HepG2 (cell line): ENCODE results near the gene FAM43A. TPM values are rescaled to one million over a fixed set of nuclear protein-coding genes. Genes with fewer than 3 reads are reported as not detected.

Experiments
- CCAR2 ChIP-seq: fragments of 200-400 bp; formaldehyde crosslinking; optimal IDR thresholded peaks from 2 replicates; pipeline ENCODE3; 2018; ENCODE audit warnings: low read depth, mild to moderate bottlenecking, low read length, moderate library complexity
- EEA1 ChIP-seq: sonication (generic); formaldehyde crosslinking; IDR thresholded peaks from 2 replicates; pipeline ENCODE4 v1.5.1; 2020; ENCODE audit warnings: mild to moderate bottlenecking, missing genetic modification reagents, borderline replicate concordance
- GLI4 ChIP-seq: sonication (generic); formaldehyde crosslinking; IDR thresholded peaks from 2 replicates; pipeline ENCODE4 v1.5.1; 2020; ENCODE audit warnings: missing genetic modification reagents, mild to moderate bottlenecking, moderate library complexity, borderline replicate concordance
- HDAC1 ChIP-seq: sonication (generic); formaldehyde crosslinking; IDR thresholded peaks from 2 replicates; pipeline ENCODE4 v1.5.1; 2020; ENCODE audit warnings: mild to moderate bottlenecking, missing genetic modification reagents
- HDAC6 ChIP-seq: fragments of 200-600 bp; sonication (generic); IDR thresholded peaks from 2 replicates; pipeline ENCODE4 v1.7.0; 2017; ENCODE audit warnings: mild to moderate bottlenecking, antibody characterized with exemption, low read length, low read depth
- KMT2A ChIP-seq: sonication (generic); formaldehyde crosslinking; IDR thresholded peaks from 2 replicates; pipeline ENCODE4 v1.4.0; 2020; ENCODE audit warnings: missing genetic modification reagents
- MEF2D ChIP-seq: sonication (generic); formaldehyde crosslinking; IDR thresholded peaks from 2 replicates; pipeline ENCODE4 v1.5.1; 2020; ENCODE audit warnings: mild to moderate bottlenecking, missing genetic modification reagents
- MEIS2 ChIP-seq: sonication (generic); formaldehyde crosslinking; IDR thresholded peaks from 2 replicates; pipeline ENCODE4 v1.9.0; 2021; ENCODE audit warnings: mild to moderate bottlenecking, missing genetic modification reagents
- ONECUT2 ChIP-seq: sonication (generic); formaldehyde crosslinking; IDR thresholded peaks from 2 replicates; pipeline ENCODE4 v1.4.0; 2020; ENCODE audit warnings: missing genetic modification reagents
- PAF1 ChIP-seq: IDR thresholded peaks from 2 replicates; pipeline ENCODE4 v1.6.1; 2016; ENCODE audit warnings: missing genetic modification reagents, missing compliant biosample characterization
- SCMH1 ChIP-seq: sonication (generic); formaldehyde crosslinking; IDR thresholded peaks from 2 replicates; pipeline ENCODE4 v1.9.0; 2021; ENCODE audit warnings: missing genetic modification reagents, mild to moderate bottlenecking, borderline replicate concordance
- SMARCC2 ChIP-seq: fragments of 450-650 bp; IDR thresholded peaks from 2 replicates; pipeline ENCODE4 v1.6.1; 2017; ENCODE audit warnings: antibody characterized with exemption, mild to moderate bottlenecking
- SPEN ChIP-seq: sonication (generic); formaldehyde crosslinking; IDR thresholded peaks from 2 replicates; pipeline ENCODE4 v1.5.1; 2020; ENCODE audit warnings: low read depth, mild to moderate bottlenecking, missing genetic modification reagents
- SRSF9 ChIP-seq: fragments of 200-400 bp; formaldehyde crosslinking; IDR thresholded peaks from 2 replicates; pipeline ENCODE4 v1.6.1; 2018; ENCODE audit warnings: borderline replicate concordance, mild to moderate bottlenecking, low read depth, low read length; ENCODE audit not compliant: insufficient read depth, poor library complexity, severe bottlenecking
- XRCC5 ChIP-seq: fragments of 200-400 bp; formaldehyde crosslinking; optimal IDR thresholded peaks from 2 replicates; pipeline ENCODE3; 2017; ENCODE audit warnings: mild to moderate bottlenecking, low read length
- ZFP41 ChIP-seq: sonication (generic); formaldehyde crosslinking; IDR thresholded peaks from 2 replicates; pipeline ENCODE4 v1.4.0; 2020; ENCODE audit warnings: mild to moderate bottlenecking, missing genetic modification reagents, borderline replicate concordance
- ZKSCAN5 ChIP-seq: sonication (generic); formaldehyde crosslinking; IDR thresholded peaks from 2 replicates; pipeline ENCODE4 v1.5.1; 2020; ENCODE audit warnings: mild to moderate bottlenecking, missing genetic modification reagents
- ZMYM3 ChIP-seq: sonication (generic); formaldehyde crosslinking; IDR thresholded peaks from 2 replicates; pipeline ENCODE4 v1.5.1; 2020; ENCODE audit warnings: mild to moderate bottlenecking, missing genetic modification reagents
- ZNF260 ChIP-seq: sonication (generic); formaldehyde crosslinking; IDR thresholded peaks from 2 replicates; pipeline ENCODE4 v1.4.0; 2020; ENCODE audit warnings: missing genetic modification reagents, low read depth, mild to moderate bottlenecking, borderline replicate concordance
- ZNF570 ChIP-seq: sonication (generic); formaldehyde crosslinking; IDR thresholded peaks from 2 replicates; pipeline ENCODE4 v1.4.0; 2020; ENCODE audit warnings: mild to moderate bottlenecking, missing genetic modification reagents, borderline replicate concordance
- ZNF777 ChIP-seq: sonication (generic); formaldehyde crosslinking; IDR thresholded peaks from 2 replicates; pipeline ENCODE4 v1.4.0; 2020; ENCODE audit warnings: missing genetic modification reagents
- ZNF792 ChIP-seq: IDR thresholded peaks from 2 replicates; pipeline ENCODE4 v1.6.1; 2016
- polyA plus RNA-seq, 8 experiments: library from polyadenylated mRNA; depleted of rRNA in 3 of 8; stranded (reverse) in 7 of 8; unstranded in 1 of 8; fragments of >200 nt; fragmentation: Illumina TruSeq in 4 of 8; extraction: Trizol in 4 of 8; gene quantifications; 2 replicates each; pipeline versions ENCODE4 v1.2.1 to v1.2.3, GENCODE V29; 2011 to 2016; ENCODE audit warnings: low read depth in 4 of 8, missing spikeins in 1 of 8, mixed read lengths in 1 of 8; ENCODE audit not compliant: insufficient read depth in 1 of 8
- total RNA-seq, 5 experiments: library from RNA; depleted of rRNA; stranded (reverse); fragments of >200 nt; fragmentation: Illumina TruSeq; extraction: Trizol; gene quantifications; 2 replicates each; pipeline ENCODE4 v1.2.3, GENCODE V29; 2016; ENCODE audit warnings: low read depth in 1 of 5
- TF ChIP-seq, protein P1 (sequence below): sonication (generic); formaldehyde crosslinking; IDR thresholded peaks from 2 replicates; pipeline ENCODE4 v1.4.0; 2020; ENCODE audit warnings: mild to moderate bottlenecking, missing genetic modification reagents
- TF ChIP-seq, protein P2 (sequence below): IDR thresholded peaks from 2 replicates; pipeline ENCODE4 v1.6.1; 2012; ENCODE audit warnings: inconsistent platforms

FAM43A gene
- total and polyA plus RNA-seq, 2 of the 13 experiments (the other 11 are each of a cell fraction or from before 2014, with no cell fraction given): 0.91 to 1.8 TPM

DNA sequence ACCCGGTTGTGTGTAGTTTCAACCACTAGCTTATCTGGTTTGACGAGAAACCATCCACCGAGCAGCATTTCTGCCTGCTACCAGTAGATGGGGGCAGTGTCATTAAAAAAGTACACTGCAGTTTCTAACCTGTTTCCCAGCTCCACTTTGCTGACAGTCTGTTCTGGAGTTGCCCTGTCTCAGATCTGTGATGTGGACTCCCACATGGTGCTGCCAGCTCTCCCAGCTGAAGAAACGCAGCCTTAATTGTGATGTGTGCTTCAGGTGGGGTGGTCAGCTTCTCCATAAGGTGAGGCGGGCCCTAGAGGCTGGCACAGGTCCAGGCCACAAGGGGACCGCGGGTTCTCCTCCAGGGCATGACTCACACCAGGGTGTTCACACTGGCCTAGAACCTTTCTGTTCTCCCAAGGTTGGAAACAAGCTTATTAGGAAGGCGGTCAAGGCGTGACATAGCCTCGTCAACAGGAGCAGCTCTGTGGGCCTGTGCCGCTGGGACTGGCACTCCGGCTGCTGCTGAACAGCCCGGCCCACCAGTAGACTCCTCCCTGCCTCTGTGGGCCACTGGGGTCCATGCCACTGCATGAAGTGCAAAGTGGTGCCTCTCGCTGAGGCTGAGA, 2.9 kb upstream of the FAM43A start (continued):
- no peak for TF ChIP-seq SRSF9
- TF ChIP-seq XRCC5: no peak
- TF ChIP-seq, protein P1, sequence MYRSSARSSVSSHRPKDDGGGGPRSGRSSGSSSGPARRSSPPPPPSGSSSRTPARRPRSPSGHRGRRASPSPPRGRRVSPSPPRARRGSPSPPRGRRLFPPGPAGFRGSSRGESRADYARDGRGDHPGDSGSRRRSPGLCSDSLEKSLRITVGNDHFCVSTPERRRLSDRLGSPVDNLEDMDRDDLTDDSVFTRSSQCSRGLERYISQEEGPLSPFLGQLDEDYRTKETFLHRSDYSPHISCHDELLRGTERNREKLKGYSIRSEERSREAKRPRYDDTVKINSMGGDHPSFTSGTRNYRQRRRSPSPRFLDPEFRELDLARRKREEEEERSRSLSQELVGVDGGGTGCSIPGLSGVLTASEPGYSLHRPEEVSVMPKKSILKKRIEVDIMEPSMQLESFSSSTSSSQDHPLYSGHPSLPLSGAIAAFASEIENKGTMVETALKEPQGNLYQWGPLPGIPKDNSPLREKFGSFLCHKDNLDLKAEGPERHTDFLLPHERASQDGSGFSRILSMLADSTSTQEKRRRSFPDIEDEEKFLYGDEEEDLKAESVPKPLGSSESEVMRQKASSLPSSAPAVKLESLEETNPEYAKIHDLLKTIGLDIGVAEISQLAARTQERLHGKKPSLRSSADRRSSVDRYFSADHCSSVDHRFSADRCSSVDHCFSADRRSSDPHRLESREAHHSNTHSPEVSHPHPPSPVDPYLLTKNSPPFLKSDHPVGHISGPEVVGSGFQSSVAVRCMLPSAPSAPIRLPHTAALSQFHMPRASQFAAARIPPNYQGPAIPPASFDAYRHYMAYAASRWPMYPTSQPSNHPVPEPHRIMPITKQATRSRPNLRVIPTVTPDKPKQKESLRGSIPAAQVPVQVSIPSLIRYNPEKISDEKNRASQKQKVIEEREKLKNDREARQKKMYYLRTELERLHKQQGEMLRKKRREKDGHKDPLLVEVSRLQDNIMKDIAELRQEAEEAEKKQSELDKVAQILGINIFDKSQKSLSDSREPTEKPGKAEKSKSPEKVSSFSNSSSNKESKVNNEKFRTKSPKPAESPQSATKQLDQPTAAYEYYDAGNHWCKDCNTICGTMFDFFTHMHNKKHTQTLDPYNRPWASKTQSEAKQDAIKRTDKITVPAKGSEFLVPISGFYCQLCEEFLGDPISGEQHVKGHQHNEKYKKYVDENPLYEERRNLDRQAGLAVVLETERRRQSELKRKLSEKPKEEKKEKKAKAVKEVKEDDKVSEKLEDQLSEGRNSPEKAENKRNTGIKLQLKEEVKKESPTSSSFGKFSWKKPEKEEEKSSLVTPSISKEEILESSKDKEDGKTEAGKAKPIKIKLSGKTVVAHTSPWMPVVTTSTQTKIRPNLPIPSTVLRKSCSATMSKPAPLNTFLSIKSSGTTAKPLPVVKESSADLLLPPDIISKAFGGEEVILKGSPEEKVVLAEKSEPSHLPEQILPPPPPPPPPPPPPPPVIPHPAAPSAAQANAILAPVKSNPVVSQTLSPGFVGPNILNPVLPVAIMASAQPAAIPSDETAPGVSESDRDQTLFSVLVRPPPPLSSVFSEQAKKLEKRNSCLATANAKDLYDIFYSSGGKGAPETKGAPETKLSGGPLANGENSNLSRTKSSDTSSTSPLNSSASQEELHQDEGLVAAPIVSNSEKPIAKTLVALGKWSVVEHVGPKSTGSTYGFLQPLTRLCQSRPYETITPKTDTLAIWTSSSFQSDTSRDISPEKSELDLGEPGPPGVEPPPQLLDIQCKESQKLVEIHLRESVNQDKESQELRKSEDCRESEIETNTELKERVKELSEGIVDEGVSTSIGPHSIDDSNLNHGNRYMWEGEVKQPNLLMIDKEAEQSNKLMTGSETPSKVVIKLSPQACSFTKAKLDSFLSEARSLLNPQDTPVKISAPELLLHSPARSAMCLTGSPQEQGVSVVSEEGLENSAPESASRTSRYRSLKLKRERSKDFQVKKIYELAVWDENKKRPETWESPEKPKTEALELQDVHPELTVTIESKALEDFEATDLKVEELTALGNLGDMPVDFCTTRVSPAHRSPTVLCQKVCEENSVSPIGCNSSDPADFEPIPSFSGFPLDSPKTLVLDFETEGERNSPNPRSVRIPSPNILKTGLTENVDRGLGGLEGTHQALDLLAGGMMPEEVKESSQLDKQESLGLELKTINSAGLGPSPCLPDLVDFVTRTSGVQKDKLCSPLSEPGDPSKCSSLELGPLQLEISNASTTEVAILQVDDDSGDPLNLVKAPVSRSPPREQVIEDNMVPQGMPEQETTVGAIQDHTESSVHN: no peak; the same call in 1 of the 2 replicates
- TF ChIP-seq MEIS2 (CRISPR knock-in tag): no peak
- 0 out of 2 replicates have a peak, but pooled peaks have one; percentile 52 for TF ChIP-seq GLI4 (CRISPR knock-in tag)
- TF ChIP-seq ONECUT2: no peak
- no peak for TF ChIP-seq PAF1 (CRISPR knock-in tag)
- 0 out of 2 replicates have a peak, but pooled peaks have one; percentile 28 for TF ChIP-seq SPEN (CRISPR knock-in tag)
- TF ChIP-seq ZNF570 (CRISPR knock-in tag): no peak
- peak; percentile 60; the same call in 1 of the 2 replicates for TF ChIP-seq ZNF792 (CRISPR knock-in tag)
- no peak for TF ChIP-seq ZMYM3 (CRISPR knock-in tag)
- TF ChIP-seq ZNF777 (CRISPR knock-in tag): peak; percentile 57; the same call in 1 of the 2 replicates
- no peak for TF ChIP-seq MEF2D
- no peak for TF ChIP-seq ZKSCAN5
- TF ChIP-seq ZFP41: no peak
- no peak for TF ChIP-seq HDAC6
- TF ChIP-seq SMARCC2: no peak
- TF ChIP-seq SCMH1 (CRISPR knock-in tag): no peak
- TF ChIP-seq HDAC1 (CRISPR knock-in tag): peak; percentile 24; the same call in 1 of the 2 replicates
- no peak for TF ChIP-seq ZNF260 (CRISPR knock-in tag)
- TF ChIP-seq EEA1 (CRISPR knock-in tag): no peak
- no peak; the same call in 1 of the 2 replicates for TF ChIP-seq KMT2A
- TF ChIP-seq, protein P2, sequence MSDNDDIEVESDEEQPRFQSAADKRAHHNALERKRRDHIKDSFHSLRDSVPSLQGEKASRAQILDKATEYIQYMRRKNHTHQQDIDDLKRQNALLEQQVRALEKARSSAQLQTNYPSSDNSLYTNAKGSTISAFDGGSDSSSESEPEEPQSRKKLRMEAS: no peak
- no peak for TF ChIP-seq CCAR2
